Mesendoderm (in vitro differentiated cells): Measurements from ENCODE around the gene OPN1MW3.
"Not testable (repeated sequence)": the region's sequence is repeated elsewhere in the genome, so short reads cannot be mapped to it uniquely, and the experiment has no call there.

Experiments used
- DNase-seq: peaks from one replicate; pipeline ENCODE4 v3.0.0; 2013
- H2AK5ac ChIP-seq: 2 replicates; pipeline ENCODE4 v1.6.1; 2013; ENCODE audit warnings: low read length, inconsistent platforms
- H2BK120ac ChIP-seq: 2 replicates; pipeline ENCODE4 v1.6.1; 2013; ENCODE audit warnings: low read depth, mild to moderate bottlenecking, low read length, moderate library complexity, mixed read lengths
- H2BK15ac ChIP-seq: replicated peaks from 2 replicates; pipeline ENCODE4 v1.6.1; 2013; ENCODE audit warnings: low read depth, mild to moderate bottlenecking, moderate library complexity
- H2BK5ac ChIP-seq: 2 replicates; pipeline ENCODE4 v1.6.1; 2013; ENCODE audit warnings: low read length, inconsistent platforms
- H3K18ac ChIP-seq: 2 replicates; pipeline ENCODE4 v1.6.1; 2013; ENCODE audit warnings: mild to moderate bottlenecking, low read length, mixed read lengths
- H3K23ac ChIP-seq: one replicate; pipeline ENCODE4 v1.6.1; 2013; ENCODE audit warnings: low read length
- H3K27ac ChIP-seq: 2 replicates; pipeline ENCODE4 v1.5.1; 2013; ENCODE audit warnings: low read depth, mild to moderate bottlenecking, inconsistent platforms, low read length, moderate library complexity
- H3K27me3 ChIP-seq: 2 replicates; pipeline ENCODE4 v1.6.1; 2013; ENCODE audit warnings: low read length, control low read depth, mild to moderate bottlenecking, inconsistent platforms; ENCODE audit not compliant: insufficient read depth, poor library complexity
- H3K36me3 ChIP-seq: 2 replicates; pipeline ENCODE4 v1.6.1; 2013; ENCODE audit warnings: low read length, inconsistent platforms; ENCODE audit not compliant: control insufficient read depth, insufficient read depth
- H3K4ac ChIP-seq: one replicate; pipeline ENCODE4 v1.6.1; 2013; ENCODE audit warnings: low read depth, mild to moderate bottlenecking, low read length, moderate library complexity
- H3K4me1 ChIP-seq: 2 replicates; pipeline ENCODE4 v1.6.1; 2013; ENCODE audit warnings: low read depth, low read length, inconsistent platforms; ENCODE audit not compliant: control insufficient read depth
- H3K4me2 ChIP-seq: 2 replicates; pipeline ENCODE4 v1.6.1; 2013; ENCODE audit warnings: low read length
- H3K4me3 ChIP-seq: 2 replicates; pipeline ENCODE4 v1.5.1; 2013; ENCODE audit warnings: mild to moderate bottlenecking, low read length
- H3K56ac ChIP-seq: one replicate; pipeline ENCODE4 v1.6.1; 2013; ENCODE audit warnings: low read length
- H3K79me1 ChIP-seq: 2 replicates; pipeline ENCODE4 v1.6.1; 2013; ENCODE audit warnings: low read length, inconsistent platforms
- H3K79me2 ChIP-seq: 2 replicates; pipeline ENCODE4 v1.6.1; 2013; ENCODE audit warnings: mild to moderate bottlenecking, low read length; ENCODE audit not compliant: control insufficient read depth, insufficient read depth
- H3K9ac ChIP-seq: 2 replicates; pipeline ENCODE4 v1.6.1; 2013; ENCODE audit warnings: low read length, inconsistent platforms
- H4K5ac ChIP-seq: one replicate; pipeline ENCODE4 v1.6.1; 2013; ENCODE audit warnings: low read length
- H4K8ac ChIP-seq: one replicate; pipeline ENCODE4 v1.6.1; 2013; ENCODE audit warnings: low read depth, mild to moderate bottlenecking, control low read depth, low read length, moderate library complexity
- whole genome bisulfite sequencing: extraction: QIAGEN DNeasy Blood & Tissue Kit; methylation state at CpG from one replicate; pipeline ENCODE4 v1.1.7; 2013; ENCODE audit warnings: low lambda C conversion rate, missing lambda C conversion rate; ENCODE audit not compliant: insufficient coverage; ENCODE audit errors: extremely low coverage; 5-methylcytosine and 5-hydroxymethylcytosine counted together

OPN1MW3 gene

DNA sequence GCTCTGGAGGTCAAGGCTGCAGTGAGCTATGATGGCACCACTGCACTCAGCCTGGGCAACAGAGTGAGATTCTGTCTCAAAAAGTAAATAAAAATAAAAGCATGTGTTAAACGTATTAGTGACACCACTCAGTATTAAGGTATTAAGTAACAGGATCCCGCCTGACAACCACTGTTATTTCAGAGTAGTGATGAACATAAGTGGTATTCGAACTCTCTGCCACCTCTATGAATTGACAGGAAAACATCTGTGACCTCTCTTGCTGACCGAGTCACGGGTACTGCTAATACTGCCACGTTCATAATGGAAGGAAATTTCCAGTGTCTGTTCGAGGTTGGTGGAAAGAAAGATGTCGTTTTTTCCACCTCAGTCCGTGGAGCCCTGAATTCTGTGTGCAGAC lies 30.7 kb upstream of the OPN1MW3 start:
- H3K4ac ChIP-seq, H2AK5ac ChIP-seq, H2BK5ac ChIP-seq, H3K36me3 ChIP-seq, H3K27me3 ChIP-seq, H4K5ac ChIP-seq, H3K9ac ChIP-seq, H2BK120ac ChIP-seq, DNase-seq, H4K8ac ChIP-seq, H3K4me1 ChIP-seq, H3K27ac ChIP-seq, H3K4me2 ChIP-seq, H3K79me2 ChIP-seq, H3K23ac ChIP-seq, H3K4me3 ChIP-seq, H3K18ac ChIP-seq, H3K79me1 ChIP-seq, H2BK15ac ChIP-seq, H3K56ac ChIP-seq: not testable (repeated sequence)
- no CpG with 5 or more reads among the region's 9 CpGs for WGBS

DNA sequence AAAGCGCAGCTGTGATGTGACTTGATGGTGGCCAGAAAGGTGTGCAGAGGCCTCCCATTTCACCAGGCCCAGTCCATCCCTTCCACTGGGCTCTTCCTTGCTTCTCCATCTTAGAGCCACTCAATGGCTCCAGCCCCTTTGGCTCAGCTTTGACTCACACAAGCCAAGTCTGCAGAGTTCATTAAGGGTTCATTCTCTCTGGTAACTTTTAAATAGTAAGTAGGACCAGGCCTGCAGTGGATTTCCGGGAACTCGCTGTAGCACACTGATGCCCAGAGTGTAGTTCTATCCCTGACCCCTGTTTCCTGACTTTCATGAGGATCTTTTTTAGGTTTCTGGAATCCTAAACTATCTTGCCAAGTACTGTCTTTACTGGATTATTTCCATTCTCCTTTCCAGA lies 25.9 kb upstream of the OPN1MW3 start:
- not testable (repeated sequence) for H3K18ac ChIP-seq, H3K27me3 ChIP-seq, H3K56ac ChIP-seq, H2BK5ac ChIP-seq, H3K4ac ChIP-seq, H4K8ac ChIP-seq, H3K79me2 ChIP-seq, H3K4me3 ChIP-seq, H3K23ac ChIP-seq, H2BK15ac ChIP-seq, H3K4me2 ChIP-seq, H2BK120ac ChIP-seq, H3K9ac ChIP-seq, H4K5ac ChIP-seq, H3K36me3 ChIP-seq, H2AK5ac ChIP-seq, H3K4me1 ChIP-seq, DNase-seq, H3K27ac ChIP-seq, H3K79me1 ChIP-seq
- no CpG with 5 or more reads among the region's 3 CpGs for WGBS

DNA sequence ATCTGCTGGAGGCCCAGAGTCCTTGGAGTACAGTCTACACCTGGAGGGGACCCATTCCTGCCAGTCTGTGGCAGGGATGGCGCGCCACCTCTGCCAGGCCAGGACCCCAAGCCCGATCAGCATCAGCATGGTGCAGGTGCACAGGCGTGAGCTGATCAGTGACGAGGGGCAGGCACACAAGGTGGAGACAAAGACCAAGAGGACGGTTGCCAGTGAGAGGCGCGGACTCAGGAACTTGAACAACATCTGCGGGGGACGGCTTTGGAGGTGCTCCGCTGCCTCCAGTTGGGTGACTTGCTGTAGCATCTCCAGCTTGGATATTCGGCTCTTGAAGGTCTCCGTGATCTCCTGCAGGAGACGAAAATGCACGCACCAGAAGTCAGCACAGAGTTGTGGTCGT lies 23.8 kb upstream of the OPN1MW3 start:
- H3K4me3 ChIP-seq, H2BK120ac ChIP-seq, H3K27me3 ChIP-seq, H3K27ac ChIP-seq, H3K23ac ChIP-seq, H3K4me1 ChIP-seq, H2AK5ac ChIP-seq, H3K4me2 ChIP-seq, H3K9ac ChIP-seq, H3K79me2 ChIP-seq, H4K8ac ChIP-seq, H2BK5ac ChIP-seq, H3K56ac ChIP-seq, H3K36me3 ChIP-seq, H3K4ac ChIP-seq, H2BK15ac ChIP-seq, DNase-seq, H4K5ac ChIP-seq, H3K79me1 ChIP-seq, H3K18ac ChIP-seq: not testable (repeated sequence)
- WGBS: no CpG with 5 or more reads among the region's 16 CpGs

DNA sequence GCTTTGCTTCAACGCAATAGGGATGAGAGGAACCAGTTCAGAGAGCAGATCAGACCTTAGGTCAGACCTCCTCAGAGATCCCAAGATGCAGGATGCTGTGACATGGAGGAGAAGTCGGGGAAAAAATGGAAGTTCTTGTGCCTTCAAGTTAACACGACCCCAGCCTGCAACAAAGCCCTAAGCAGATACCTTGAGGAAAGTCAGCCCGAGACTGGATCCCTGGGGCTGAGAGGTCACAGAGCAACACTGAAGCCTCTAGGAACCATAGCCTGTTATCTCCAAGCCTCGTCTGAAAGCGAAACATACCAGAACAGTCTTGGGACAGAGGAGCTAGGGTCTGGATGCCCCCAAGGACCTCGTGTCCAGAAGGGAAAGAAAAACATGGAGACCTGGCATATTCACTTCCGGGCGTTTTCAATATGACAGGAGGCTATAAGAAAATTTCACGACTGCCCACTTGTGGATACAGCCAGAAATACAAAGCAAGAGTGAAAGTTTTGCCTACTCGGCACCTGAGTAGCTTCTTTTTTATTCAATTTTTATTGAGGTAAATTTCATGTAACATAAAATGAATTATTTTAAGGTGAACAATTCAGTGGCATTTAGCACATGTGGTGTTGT lies 18.3 kb upstream of the OPN1MW3 start:
- H3K23ac ChIP-seq, DNase-seq, H3K4ac ChIP-seq, H3K27ac ChIP-seq, H4K8ac ChIP-seq, H3K4me1 ChIP-seq, H3K18ac ChIP-seq, H2AK5ac ChIP-seq, H3K56ac ChIP-seq, H3K79me2 ChIP-seq, H3K9ac ChIP-seq, H3K79me1 ChIP-seq, H4K5ac ChIP-seq, H2BK15ac ChIP-seq, H3K36me3 ChIP-seq, H3K4me3 ChIP-seq, H2BK120ac ChIP-seq, H2BK5ac ChIP-seq, H3K27me3 ChIP-seq, H3K4me2 ChIP-seq: not testable (repeated sequence)
- no CpG with 5 or more reads among the region's 11 CpGs for WGBS

DNA sequence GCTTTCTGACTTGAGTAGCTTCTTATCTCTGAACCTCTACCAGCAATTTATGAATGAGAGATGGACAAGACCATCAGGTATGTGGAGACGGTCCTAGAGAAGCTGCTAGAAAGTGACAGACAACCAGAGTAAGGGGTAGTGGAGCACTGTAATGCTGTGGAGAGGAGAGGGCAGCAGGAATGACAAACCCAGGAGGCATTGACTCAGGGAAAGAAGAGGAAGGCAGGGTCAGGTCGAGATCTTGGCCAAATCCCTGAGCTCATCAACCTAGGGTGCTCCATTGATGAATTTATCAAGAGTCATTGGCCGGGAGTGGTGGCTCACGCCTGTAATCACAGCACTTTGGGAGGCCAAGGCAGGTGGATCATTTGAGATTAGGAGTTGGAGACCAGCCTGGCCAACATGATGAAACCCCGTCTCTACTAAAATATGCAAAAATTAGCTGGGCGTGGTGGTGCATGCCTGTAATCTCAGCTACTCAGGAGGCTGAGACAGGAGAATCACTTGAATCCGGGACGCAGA lies 17.3 kb upstream of the OPN1MW3 start:
- H4K5ac ChIP-seq, H3K56ac ChIP-seq, H3K4me2 ChIP-seq, H2BK120ac ChIP-seq, H4K8ac ChIP-seq, H3K4ac ChIP-seq, H3K18ac ChIP-seq, H3K9ac ChIP-seq, H3K23ac ChIP-seq, DNase-seq, H3K27ac ChIP-seq, H3K36me3 ChIP-seq, H3K79me2 ChIP-seq, H2BK15ac ChIP-seq, H3K27me3 ChIP-seq, H3K79me1 ChIP-seq, H3K4me3 ChIP-seq, H2BK5ac ChIP-seq, H3K4me1 ChIP-seq, H2AK5ac ChIP-seq: not testable (repeated sequence)
- no CpG with 5 or more reads among the region's 8 CpGs for WGBS
